DND-41 (cell line): ENCODE data around the gene CSHL1.
"Not testable (repeated sequence)": the region's sequence is repeated elsewhere in the genome, so short reads cannot be mapped to it uniquely, and the experiment has no call there.

Experiments
- CTCF ChIP-seq: IDR thresholded peaks from 2 replicates; pipeline ENCODE4 v1.5.1; 2012; ENCODE audit warnings: borderline replicate concordance, low read length, moderate library complexity, mild to moderate bottlenecking; ENCODE audit not compliant: poor library complexity, severe bottlenecking; ENCODE audit errors: extremely low read depth
- EZH2 ChIP-seq: IDR thresholded peaks from 3 replicates; pipeline ENCODE4 v1.6.1; 2012; ENCODE audit warnings: borderline replicate concordance, low read depth, mild to moderate bottlenecking, moderate library complexity, low read length, inconsistent platforms; ENCODE audit not compliant: severe bottlenecking

- not testable (repeated sequence) for TF ChIP-seq CTCF, EZH2
Measured at GRCh38 chr17:63870292-63870665, 40.8 kb downstream of the CSHL1 start.
